K562 (cell line): Measurements from ENCODE around the gene SCNN1A. TPM values are rescaled to one million over a fixed set of nuclear protein-coding genes. Genes with fewer than 3 reads are reported as not detected.

Experiments
- NCOR1 ChIP-seq: fragments of 450-650 bp; IDR thresholded peaks from 2 replicates; pipeline ENCODE4 v1.6.1; 2016; ENCODE audit warnings: mild to moderate bottlenecking, moderate library complexity
- TAF1 ChIP-seq: IDR thresholded peaks from 2 replicates; pipeline ENCODE4 v1.6.1; 2011; ENCODE audit warnings: mild to moderate bottlenecking, low read length, moderate library complexity; ENCODE audit not compliant: insufficient read depth, control insufficient read depth, severe bottlenecking; ENCODE audit errors: extremely low read depth
- polyA plus RNA-seq, 8 experiments: library from polyadenylated mRNA; depleted of rRNA in 4 of 8; stranded (reverse) in 5 of 8; unstranded in 3 of 8; fragments of >200 nt; fragmentation: Nextera tagmentation in 2 of 8; fragmentation: Illumina TruSeq in 1 of 8; extraction: Ambion mirVana in 2 of 8; extraction: Trizol in 1 of 8; gene quantifications; 2 replicates each; pipeline versions ENCODE4 v1.2.1 to v1.2.3, GENCODE V29; 2011 to 2014; ENCODE audit warnings: inconsistent platforms in 1 of 8, missing spikeins in 1 of 8
- total RNA-seq, 7 experiments: library from RNA; depleted of rRNA in 6 of 7; stranded (reverse); fragments of >200 nt in 6 of 7; fragmentation: Illumina TruSeq in 2 of 7; extraction: Trizol in 2 of 7; gene quantifications; 2 replicates each; pipeline versions ENCODE4 v1.2.1 to v1.2.3, GENCODE V29; 2011 to 2021; ENCODE audit warnings: low replicate concordance in 1 of 7
- TF ChIP-seq, protein P1 (sequence below): fragments of 450-650 bp; IDR thresholded peaks from 2 replicates; pipeline ENCODE4 v1.6.1; 2018; ENCODE audit not compliant: partially characterized antibody
- TF ChIP-seq, protein P2 (sequence below), 2 experiments: fragments of 450-650 bp; IDR thresholded peaks; 2 replicates each; pipeline ENCODE4 v1.6.1; 2016; ENCODE audit warnings: mild to moderate bottlenecking in 2 of 2, borderline replicate concordance in 1 of 2, low read depth in 1 of 2, moderate library complexity in 1 of 2

SCNN1A gene
- total and polyA plus RNA-seq, 9 of the 15 experiments (the other 6 are each of a cell fraction or from before 2014, with no cell fraction given), result 0.15 to 0.49 (median 0.32) TPM; not detected in 5

GRCh38 chr12:6341417-6342139, 33.8 kb downstream of the SCNN1A start, which contains the start of gene TNFRSF1A (continued):
- TF ChIP-seq, protein P1, sequence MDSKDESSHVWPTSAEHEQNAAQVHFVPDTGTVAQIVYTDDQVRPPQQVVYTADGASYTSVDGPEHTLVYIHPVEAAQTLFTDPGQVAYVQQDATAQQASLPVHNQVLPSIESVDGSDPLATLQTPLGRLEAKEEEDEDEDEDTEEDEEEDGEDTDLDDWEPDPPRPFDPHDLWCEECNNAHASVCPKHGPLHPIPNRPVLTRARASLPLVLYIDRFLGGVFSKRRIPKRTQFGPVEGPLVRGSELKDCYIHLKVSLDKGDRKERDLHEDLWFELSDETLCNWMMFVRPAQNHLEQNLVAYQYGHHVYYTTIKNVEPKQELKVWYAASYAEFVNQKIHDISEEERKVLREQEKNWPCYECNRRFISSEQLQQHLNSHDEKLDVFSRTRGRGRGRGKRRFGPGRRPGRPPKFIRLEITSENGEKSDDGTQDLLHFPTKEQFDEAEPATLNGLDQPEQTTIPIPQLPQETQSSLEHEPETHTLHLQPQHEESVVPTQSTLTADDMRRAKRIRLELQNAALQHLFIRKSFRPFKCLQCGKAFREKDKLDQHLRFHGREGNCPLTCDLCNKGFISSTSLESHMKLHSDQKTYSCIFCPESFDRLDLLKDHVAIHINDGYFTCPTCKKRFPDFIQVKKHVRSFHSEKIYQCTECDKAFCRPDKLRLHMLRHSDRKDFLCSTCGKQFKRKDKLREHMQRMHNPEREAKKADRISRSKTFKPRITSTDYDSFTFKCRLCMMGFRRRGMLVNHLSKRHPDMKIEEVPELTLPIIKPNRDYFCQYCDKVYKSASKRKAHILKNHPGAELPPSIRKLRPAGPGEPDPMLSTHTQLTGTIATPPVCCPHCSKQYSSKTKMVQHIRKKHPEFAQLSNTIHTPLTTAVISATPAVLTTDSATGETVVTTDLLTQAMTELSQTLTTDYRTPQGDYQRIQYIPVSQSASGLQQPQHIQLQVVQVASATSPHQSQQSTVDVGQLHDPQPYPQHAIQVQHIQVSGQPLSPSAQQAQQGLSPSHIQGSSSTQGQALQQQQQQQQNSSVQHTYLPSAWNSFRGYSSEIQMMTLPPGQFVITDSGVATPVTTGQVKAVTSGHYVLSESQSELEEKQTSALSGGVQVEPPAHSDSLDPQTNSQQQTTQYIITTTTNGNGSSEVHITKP, result no peak
- TF ChIP-seq NCOR1 (peak; percentile 58), TAF1 (peak; percentile 75)
- TF ChIP-seq, protein P2, sequence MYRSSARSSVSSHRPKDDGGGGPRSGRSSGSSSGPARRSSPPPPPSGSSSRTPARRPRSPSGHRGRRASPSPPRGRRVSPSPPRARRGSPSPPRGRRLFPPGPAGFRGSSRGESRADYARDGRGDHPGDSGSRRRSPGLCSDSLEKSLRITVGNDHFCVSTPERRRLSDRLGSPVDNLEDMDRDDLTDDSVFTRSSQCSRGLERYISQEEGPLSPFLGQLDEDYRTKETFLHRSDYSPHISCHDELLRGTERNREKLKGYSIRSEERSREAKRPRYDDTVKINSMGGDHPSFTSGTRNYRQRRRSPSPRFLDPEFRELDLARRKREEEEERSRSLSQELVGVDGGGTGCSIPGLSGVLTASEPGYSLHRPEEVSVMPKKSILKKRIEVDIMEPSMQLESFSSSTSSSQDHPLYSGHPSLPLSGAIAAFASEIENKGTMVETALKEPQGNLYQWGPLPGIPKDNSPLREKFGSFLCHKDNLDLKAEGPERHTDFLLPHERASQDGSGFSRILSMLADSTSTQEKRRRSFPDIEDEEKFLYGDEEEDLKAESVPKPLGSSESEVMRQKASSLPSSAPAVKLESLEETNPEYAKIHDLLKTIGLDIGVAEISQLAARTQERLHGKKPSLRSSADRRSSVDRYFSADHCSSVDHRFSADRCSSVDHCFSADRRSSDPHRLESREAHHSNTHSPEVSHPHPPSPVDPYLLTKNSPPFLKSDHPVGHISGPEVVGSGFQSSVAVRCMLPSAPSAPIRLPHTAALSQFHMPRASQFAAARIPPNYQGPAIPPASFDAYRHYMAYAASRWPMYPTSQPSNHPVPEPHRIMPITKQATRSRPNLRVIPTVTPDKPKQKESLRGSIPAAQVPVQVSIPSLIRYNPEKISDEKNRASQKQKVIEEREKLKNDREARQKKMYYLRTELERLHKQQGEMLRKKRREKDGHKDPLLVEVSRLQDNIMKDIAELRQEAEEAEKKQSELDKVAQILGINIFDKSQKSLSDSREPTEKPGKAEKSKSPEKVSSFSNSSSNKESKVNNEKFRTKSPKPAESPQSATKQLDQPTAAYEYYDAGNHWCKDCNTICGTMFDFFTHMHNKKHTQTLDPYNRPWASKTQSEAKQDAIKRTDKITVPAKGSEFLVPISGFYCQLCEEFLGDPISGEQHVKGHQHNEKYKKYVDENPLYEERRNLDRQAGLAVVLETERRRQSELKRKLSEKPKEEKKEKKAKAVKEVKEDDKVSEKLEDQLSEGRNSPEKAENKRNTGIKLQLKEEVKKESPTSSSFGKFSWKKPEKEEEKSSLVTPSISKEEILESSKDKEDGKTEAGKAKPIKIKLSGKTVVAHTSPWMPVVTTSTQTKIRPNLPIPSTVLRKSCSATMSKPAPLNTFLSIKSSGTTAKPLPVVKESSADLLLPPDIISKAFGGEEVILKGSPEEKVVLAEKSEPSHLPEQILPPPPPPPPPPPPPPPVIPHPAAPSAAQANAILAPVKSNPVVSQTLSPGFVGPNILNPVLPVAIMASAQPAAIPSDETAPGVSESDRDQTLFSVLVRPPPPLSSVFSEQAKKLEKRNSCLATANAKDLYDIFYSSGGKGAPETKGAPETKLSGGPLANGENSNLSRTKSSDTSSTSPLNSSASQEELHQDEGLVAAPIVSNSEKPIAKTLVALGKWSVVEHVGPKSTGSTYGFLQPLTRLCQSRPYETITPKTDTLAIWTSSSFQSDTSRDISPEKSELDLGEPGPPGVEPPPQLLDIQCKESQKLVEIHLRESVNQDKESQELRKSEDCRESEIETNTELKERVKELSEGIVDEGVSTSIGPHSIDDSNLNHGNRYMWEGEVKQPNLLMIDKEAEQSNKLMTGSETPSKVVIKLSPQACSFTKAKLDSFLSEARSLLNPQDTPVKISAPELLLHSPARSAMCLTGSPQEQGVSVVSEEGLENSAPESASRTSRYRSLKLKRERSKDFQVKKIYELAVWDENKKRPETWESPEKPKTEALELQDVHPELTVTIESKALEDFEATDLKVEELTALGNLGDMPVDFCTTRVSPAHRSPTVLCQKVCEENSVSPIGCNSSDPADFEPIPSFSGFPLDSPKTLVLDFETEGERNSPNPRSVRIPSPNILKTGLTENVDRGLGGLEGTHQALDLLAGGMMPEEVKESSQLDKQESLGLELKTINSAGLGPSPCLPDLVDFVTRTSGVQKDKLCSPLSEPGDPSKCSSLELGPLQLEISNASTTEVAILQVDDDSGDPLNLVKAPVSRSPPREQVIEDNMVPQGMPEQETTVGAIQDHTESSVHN (IDR thresholded peaks at IDR 0.05; ENCODE audit: borderline replicate concordance in 1 of 2, low read depth in 1 of 2), result no peak
